GM21717 (cell line): ENCODE results near the gene OR56A3.

Experiments used
- ATAC-seq: cut with Tn5 transposase; IDR thresholded peaks from one replicate; pipeline ENCODE4 v1.9.1; 2021; ENCODE audit warnings: mild to moderate bottlenecking, moderate library complexity; ENCODE audit not compliant: unreplicated experiment

Gene OR56A3

GRCh38 chr11:5968394-5968793 is 26.3 kb downstream of the OR56A3 start, which contains the start of gene OR56A5:
TSS of gene OR56A5 (minus strand) at chr11:5968494. CDS start at chr11:5968494, 0 bp downstream.
- no peak for ATAC-seq

- ATAC-seq = no peak
Measured at GRCh38 chr11:5973530-5973929, 31.5 kb downstream of the OR56A3 start.

- ATAC-seq = no peak
Measured at GRCh38 chr11:5983443-5983842, 41.4 kb downstream of the OR56A3 start.

- no peak for ATAC-seq
Measured at GRCh38 chr11:5986885-5987284, 44.8 kb downstream of the OR56A3 start, which contains the start of gene OR52L1. TSS of gene OR52L1 (minus strand) at chr11:5986985. CDS start at chr11:5986930, 55 bp downstream.

- no peak for ATAC-seq
Measured at GRCh38 chr11:5989203-5989602, 47.2 kb downstream of the OR56A3 start.

- no peak for ATAC-seq
Measured at GRCh38 chr11:5992150-5992549, 50.1 kb downstream of the OR56A3 start.

- no peak for ATAC-seq
Measured at GRCh38 chr11:5992604-5993251, 50.7 kb downstream of the OR56A3 start.

GRCh38 chr11:5994791-5995190 is 52.7 kb downstream of the OR56A3 start:
- no peak for ATAC-seq
